ENCODE data around the gene RARG. TPM values are rescaled to one million over a fixed set of nuclear protein-coding genes. Genes with fewer than 3 reads are reported as not detected.
A peak's percentile ranks its signal among the peaks of the same experiment; 100 is the strongest.

RARG gene
- total and polyA plus RNA-seq, 2 of the 8 experiments (the other 6 are each of a cell fraction or from before 2014, with no cell fraction given): 68.6 to 68.9 TPM

- H3K18ac ChIP-seq (ENCODE audit: extremely low read depth, low read length): no peak overlapping the region
- peaks cover 0 to 6% (median 3%) of the 10 kb centered on the region in 4 experiments; a peak in 4 of 7 replicates for H3K4me1 ChIP-seq (replicated peaks in 1 of 4; ENCODE audit: control insufficient read depth in 3 of 4, insufficient read depth in 4 of 4, low read length in 3 of 4)
- H3K27ac ChIP-seq (ENCODE audit: low read depth, low read length): no peak overlapping the region
- H3K36me3 ChIP-seq (ENCODE audit: control insufficient read depth in 2 of 4, insufficient read depth in 4 of 4, low read length in 3 of 4): peaks cover 8 to 31% (median 21%) of the 10 kb centered on the region in 4 experiments; a peak in 7 of 8 replicates
- no peak overlapping the region for H3K23ac ChIP-seq (ENCODE audit: insufficient read length)
- ChIA-PET POLR2A (ENCODE audit: partially characterized antibody) (interaction anchor here (0.9 to 2.8 kb wide), 5 partner anchors 8 to 100 kb away, joined by 3 to 13 read pairs (median 6); partner anchors contain the start of genes CSAD and ZNF740), CTCF (ENCODE audit: partially characterized antibody) (interaction anchor here (0.6 to 11.1 kb wide), 20 partner anchors 9 to 191 kb away, joined by 3 to 164 read pairs (median 6); partner anchors contain the start of genes CSAD, ITGB7, PFDN5 and SOAT2)
- no peak overlapping the region for H3K56ac ChIP-seq (replicated peaks; ENCODE audit: insufficient read length, low read depth, low read length)
- peak overlapping the region in 1 of 2 experiments; percentile 22; a peak in 2 of 4 replicates for H3K4me2 ChIP-seq (ENCODE audit: insufficient read depth in 1 of 2, low read depth in 2 of 2, low read length in 2 of 2)
- H2BK120ac ChIP-seq (replicated peaks; ENCODE audit: low read depth, low read length): no peak overlapping the region
- no peak overlapping the region for H2BK20ac ChIP-seq (ENCODE audit: low read length)
- no peak overlapping the region for H4K5ac ChIP-seq (ENCODE audit: insufficient read length, low read depth, low read length)
- 47% methylated on average over 14 of the region's 14 CpGs; no CpG with 5 or more reads in 1 of the 2 experiments for WGBS, 2 experiments (ENCODE audit: extremely low coverage in 1 of 2, insufficient coverage in 1 of 2, insufficient read length in 1 of 2, insufficient replicate concordance in 2 of 2, low coverage in 1 of 2, low lambda C conversion rate in 2 of 2, missing lambda C conversion rate in 1 of 2)
- no peaks in the 10 kb centered on the region for H3K9me3 ChIP-seq (ENCODE audit: insufficient read depth in 2 of 2, low read depth in 1 of 2, low read length in 1 of 2)
- H3K9ac ChIP-seq (replicated peaks in 1 of 4; ENCODE audit: extremely low read depth in 1 of 4, low read depth in 3 of 4, low read length in 3 of 4): no peak overlapping the region; a peak in 1 of 7 replicates
- no peak overlapping the region for H3K4ac ChIP-seq (replicated peaks; ENCODE audit: insufficient read length, low read depth, low read length)
- H2AFZ ChIP-seq (ENCODE audit: low read length): no peak overlapping the region
- no peak overlapping the region for H3K4me3 ChIP-seq (ENCODE audit: extremely low read depth in 1 of 4, insufficient read depth in 2 of 4, low read depth in 3 of 4, low read length in 4 of 4)
- DNase-seq (ENCODE audit: low read depth in 1 of 2, low spot score in 2 of 2) (peak in 1 of 2 experiments; percentile 81), FAIRE-seq (no peak)
- H4K20me1 ChIP-seq (replicated peaks in 1 of 2; ENCODE audit: control insufficient read depth in 1 of 2, insufficient read depth in 2 of 2, low read length in 2 of 2): peaks cover 2 to 13% of the 10 kb centered on the region in 2 experiments
- no peak overlapping the region for H4K91ac ChIP-seq (replicated peaks; ENCODE audit: insufficient read length, low read length)
- H3K23me2 ChIP-seq (ENCODE audit: low read depth, low read length): no peaks in the 10 kb centered on the region
- no peaks in the 10 kb centered on the region for H3K79me2 ChIP-seq (ENCODE audit: control insufficient read depth in 1 of 2, insufficient read depth in 2 of 2, low read length in 2 of 2)
- no peak overlapping the region for H2AK5ac ChIP-seq (ENCODE audit: low read depth, low read length)
- H2BK15ac ChIP-seq (ENCODE audit: low read length): no peak overlapping the region
- H2BK5ac ChIP-seq (ENCODE audit: low read depth, low read length): no peak overlapping the region
- peaks cover 0 to 8% (median 3%) of the 10 kb centered on the region in 4 experiments; a peak in 4 of 7 replicates for H3K27me3 ChIP-seq (replicated peaks in 1 of 4; ENCODE audit: control insufficient read depth in 3 of 4, extremely low read depth in 1 of 4, insufficient read depth in 3 of 4, low read length in 3 of 4)
- H4K8ac ChIP-seq (ENCODE audit: extremely low read depth, insufficient read depth, low read length): no peak overlapping the region
- no peak overlapping the region for H2BK12ac ChIP-seq (ENCODE audit: low read depth, low read length)
- H3K14ac ChIP-seq (ENCODE audit: insufficient read length): no peak overlapping the region
- H3K79me1 ChIP-seq (ENCODE audit: low read depth, low read length): no peaks in the 10 kb centered on the region; the same call in 1 of the 2 replicates
- TF ChIP-seq SAP30 (IDR thresholded peaks at IDR 0.05; ENCODE audit: insufficient read depth, insufficient replicate concordance, low read length) (no peak), JUND (IDR thresholded peaks at IDR 0.05; ENCODE audit: low read length) (peak; percentile 74), GABPA (IDR thresholded peaks at IDR 0.05; ENCODE audit: borderline replicate concordance, insufficient read depth, low read length) (peak; percentile 45; the same call in 1 of the 2 replicates), EGR1 (IDR thresholded peaks at IDR 0.05; ENCODE audit: borderline replicate concordance, low read depth, low read length) (no peak; the same call in 1 of the 2 replicates), SRF (IDR thresholded peaks at IDR 0.05; ENCODE audit: low read depth, low read length) (no peak), TAF1 (IDR thresholded peaks at IDR 0.05; ENCODE audit: low read depth, low read length) (no peak), MAX (IDR thresholded peaks at IDR 0.05) (peak; percentile 33; the same call in 1 of the 2 replicates), RAD21 (IDR thresholded peaks at IDR 0.05 in 1 of 2, conservative IDR thresholded peaks at IDR 0.05 in 1 of 2; ENCODE audit: low read depth in 2 of 2, low read length in 2 of 2) (peak; percentile 63 to 75), PHF8 (conservative IDR thresholded peaks at IDR 0.05; ENCODE audit: low read depth, low read length) (no peak), POLR2A (IDR thresholded peaks at IDR 0.05; ENCODE audit: control extremely low read depth in 1 of 2, low read depth in 2 of 2, low read length in 2 of 2) (no peak), TBP (IDR thresholded peaks at IDR 0.05; ENCODE audit: low read depth, low read length) (peak; percentile 70; the same call in 1 of the 2 replicates)
Observed at GRCh38 chr12:53190108-53190729, 41.8 kb downstream of the RARG start.
